Mucosa of gallbladder (tissue), 1 donor: ENCODE results near the gene PPP6R3. TPM values are rescaled to one million over a fixed set of nuclear protein-coding genes. Genes with fewer than 3 reads are reported as not detected.
A peak's percentile ranks its signal among the peaks of the same experiment; 100 is the strongest.

Experiments
- DNase-seq: peaks from one replicate; pipeline ENCODE4 v3.0.0-alpha.2; 2020; ENCODE audit warnings: low spot score
- total RNA-seq: library from RNA; stranded (reverse); gene quantifications from one replicate; pipeline ENCODE4 v1.2.1, GENCODE V29; 2021
- donor health status: DM: no; HTN: no; CAD: no.

The PPP6R3 gene
- total RNA-seq, 1 donor from 2014 or later: 114 TPM

DNA sequence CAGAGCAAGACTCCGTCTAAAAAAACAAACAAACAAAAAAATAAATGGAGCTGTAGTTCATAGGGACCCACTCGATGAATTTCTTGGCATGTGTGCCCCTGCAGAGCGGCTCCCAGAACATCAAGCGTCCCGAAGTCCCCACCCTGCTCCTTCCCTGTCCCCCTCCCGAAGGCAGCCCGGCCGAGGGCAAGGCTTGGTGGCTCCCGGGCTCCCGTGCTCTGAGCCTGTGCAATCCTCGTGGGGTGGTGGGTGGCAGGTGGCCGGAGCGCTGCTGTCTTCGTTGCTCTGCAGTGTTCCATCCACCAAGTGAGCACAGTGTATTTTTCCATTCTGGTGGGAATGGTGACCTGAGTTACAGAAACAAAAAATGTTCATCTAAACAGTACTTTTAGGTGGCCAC is 190.2 kb downstream of the PPP6R3 start:
- DNase-seq: no peak

DNA sequence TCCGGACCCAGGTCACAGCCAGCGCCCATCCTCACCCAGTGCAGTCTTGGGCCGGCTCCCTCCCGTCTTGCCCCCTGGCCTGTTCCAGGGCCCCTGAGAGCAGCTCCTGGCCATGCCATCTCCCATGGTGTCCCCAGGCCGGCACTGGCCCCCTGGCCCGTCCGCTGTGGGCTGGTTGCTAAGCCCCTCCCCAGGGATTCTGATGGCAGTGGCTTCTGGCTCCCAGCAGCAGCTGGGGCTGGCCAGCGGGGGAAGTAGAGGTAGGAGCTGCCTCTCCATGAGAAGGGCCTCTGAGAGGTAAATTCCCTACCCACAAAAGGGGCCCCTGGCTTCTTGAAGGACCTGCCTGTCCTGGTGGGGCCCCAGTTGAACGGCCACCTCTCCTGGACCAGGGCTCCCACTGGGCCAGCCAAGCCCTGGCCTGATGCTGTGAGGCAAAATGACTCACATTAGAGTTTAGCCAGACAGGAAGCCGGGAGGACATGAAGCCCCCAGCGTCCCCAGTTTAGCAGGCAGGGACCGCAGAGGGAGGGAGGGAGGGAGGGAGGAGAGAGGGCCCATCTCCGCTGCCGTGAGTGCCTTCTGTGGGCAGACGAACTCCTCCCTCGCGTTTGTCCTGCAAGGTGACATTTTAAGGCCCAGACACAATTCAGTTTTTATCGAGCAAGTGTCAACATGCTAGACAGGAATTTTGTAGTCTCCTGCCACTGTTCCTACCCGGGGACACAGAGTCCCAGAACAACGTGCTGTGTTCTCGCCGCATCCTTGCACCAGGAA is 190.8 kb downstream of the PPP6R3 start:
- no peak for DNase-seq

DNA sequence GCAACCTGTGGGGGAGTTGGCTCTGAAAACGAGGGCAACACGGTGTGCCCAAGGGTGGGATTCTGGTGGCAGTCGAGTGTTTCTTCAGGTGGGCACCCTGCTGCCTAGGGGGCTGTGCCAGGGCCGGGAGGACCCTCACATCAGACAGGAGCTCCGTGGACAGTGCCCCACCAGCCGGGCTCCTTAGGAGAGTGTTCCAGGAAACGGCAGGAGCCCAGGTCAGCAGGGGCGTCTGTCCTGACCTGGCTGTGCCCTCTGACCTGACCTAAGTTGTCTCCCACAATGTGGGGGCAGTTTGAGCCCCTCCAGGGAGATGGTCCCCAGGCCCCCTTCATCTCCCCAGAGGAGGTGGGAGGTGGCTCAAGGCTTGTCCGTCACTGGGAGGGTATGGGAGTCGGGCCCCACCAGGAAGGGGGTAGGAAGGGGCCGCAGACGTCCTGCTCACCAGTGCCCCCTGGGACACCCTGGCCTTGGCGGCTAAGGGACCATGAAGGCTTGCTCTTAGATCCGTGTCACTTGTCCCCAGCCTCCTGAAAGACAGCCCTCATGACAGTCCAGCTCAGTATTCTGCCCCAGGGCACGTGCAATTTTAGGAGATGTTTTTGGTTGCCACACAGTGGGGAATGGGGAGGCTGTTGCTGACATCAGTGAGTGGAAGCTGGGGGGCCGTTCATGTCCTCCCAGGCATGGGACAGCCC is 191.6 kb downstream of the PPP6R3 start:
- DNase-seq: no peak

DNA sequence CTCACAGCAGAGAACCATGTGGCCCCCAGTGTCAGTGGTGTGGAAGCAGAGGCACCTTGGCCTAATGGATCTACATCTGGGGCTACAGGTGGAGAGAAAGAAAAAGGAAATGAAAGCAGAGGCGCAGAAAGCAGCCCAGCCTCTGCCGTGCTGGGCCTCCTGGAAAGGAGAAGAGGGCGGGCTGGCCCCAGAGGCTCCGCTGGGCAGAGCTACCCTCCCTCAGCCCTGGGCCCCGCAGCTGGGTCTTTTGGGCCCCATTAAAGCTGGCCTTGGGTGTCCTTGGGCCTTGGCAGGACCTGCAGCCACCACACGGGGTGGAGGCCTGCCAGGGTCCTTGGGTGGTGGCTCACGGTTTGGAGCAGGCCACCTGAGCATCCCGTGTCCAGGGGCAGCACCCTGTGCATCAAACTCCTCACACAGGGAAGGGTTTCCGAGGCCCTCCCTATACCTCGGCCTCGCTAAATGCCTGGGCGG is 192.2 kb downstream of the PPP6R3 start:
- DNase-seq: no peak

DNA sequence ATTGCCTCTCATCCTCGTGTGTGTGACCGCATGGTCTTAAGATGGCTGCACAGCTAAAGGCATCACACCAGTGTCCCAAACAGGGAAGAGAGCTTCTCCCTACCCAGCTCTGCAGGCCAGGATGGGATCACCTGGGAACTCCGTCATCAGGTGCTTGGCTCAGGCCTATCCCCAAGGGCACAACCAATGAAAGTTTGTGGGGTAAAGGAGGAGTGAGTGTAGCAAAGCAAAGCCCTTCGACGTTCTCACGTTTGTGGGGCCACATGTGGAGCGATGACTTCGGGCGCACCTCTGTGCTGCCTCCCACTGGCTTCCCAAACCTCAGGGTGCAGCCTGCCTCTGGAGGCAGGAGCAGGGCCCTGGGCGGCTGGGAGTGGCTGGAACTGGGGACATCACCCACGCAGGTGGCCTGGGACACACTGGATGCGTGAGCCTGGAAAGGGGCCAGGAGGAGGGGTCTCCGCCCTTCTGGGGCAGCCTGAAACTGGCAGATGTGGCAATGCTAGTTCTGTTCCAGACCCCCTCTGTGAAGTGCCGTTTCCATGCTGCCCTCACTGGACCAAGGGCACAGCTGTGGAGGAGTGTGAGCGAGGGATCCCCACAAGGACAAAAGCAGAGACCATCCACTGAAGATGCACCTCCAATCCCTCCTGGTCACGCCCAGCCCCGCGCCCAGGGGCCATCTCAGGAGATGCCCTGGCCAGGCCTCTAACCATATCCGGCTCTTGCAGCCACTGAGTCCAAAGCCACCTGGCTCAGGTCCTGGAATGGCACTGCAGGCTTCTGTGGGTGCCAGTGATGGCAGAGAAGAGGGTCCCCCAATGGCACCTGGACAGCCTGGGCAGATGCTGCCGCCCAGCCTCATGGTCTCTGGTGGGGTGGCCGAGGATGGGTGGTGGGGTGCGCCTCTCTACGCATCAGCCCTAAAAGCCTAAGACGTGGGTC is 193.2 kb downstream of the PPP6R3 start:
- no peak for DNase-seq

DNA sequence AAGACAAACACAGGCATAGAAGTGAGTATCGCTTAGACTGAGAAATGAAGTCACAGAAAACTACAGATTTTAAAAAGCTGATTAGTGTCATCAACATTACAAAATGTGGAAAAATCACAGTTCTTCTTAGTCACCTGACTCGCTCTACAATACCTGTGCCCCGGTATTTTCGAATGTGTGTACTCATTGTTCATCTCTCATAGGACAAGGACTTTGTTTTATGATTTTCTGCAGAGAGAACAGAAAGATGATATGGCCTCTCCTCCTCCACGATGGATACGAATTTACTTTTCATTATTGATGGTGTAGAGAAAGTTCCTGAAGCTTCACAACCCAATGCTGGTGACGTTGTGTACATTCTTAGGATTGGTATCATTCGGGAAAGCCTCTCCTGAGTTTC is 194.4 kb downstream of the PPP6R3 start:
- no peak for DNase-seq

DNA sequence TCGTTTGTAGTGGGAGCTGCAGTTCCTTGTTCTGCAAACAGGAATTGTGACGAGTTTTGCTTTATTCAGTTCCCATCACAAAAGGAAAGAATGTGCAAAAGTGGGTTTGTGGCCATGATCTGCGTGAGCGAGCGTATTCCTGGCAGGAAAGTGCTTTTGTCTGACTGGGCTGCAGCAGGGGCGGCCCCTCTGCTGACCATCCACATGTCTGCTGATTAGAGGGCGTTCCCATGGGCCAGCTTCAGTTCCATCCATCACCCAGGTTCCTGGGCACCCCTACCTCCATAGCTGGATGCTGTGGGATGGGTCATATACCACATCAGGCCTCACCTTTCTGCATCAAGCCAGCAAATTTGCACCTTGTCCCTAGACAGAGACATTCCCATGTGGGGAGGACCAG is 194.9 kb downstream of the PPP6R3 start:
- no peak for DNase-seq

DNA sequence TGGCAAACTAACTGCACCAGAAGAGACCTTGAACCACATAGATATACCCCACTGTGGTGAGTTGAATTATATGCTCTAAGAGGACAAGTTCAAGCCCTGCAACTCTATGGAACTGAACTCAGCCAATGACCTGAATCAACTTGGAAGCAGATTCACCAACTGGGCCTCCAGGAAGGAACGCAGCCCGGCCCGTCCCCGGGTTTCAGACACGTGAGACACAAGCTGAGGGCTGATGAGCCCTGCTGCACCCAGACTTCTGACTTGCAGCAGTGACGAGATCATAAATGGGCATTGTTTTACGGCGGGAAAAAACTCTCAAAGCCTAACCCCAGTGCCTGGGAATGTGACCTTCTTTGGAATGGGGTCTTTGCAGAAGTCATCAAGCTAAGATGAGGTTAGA is 195.3 kb downstream of the PPP6R3 start:
- no peak for DNase-seq

DNA sequence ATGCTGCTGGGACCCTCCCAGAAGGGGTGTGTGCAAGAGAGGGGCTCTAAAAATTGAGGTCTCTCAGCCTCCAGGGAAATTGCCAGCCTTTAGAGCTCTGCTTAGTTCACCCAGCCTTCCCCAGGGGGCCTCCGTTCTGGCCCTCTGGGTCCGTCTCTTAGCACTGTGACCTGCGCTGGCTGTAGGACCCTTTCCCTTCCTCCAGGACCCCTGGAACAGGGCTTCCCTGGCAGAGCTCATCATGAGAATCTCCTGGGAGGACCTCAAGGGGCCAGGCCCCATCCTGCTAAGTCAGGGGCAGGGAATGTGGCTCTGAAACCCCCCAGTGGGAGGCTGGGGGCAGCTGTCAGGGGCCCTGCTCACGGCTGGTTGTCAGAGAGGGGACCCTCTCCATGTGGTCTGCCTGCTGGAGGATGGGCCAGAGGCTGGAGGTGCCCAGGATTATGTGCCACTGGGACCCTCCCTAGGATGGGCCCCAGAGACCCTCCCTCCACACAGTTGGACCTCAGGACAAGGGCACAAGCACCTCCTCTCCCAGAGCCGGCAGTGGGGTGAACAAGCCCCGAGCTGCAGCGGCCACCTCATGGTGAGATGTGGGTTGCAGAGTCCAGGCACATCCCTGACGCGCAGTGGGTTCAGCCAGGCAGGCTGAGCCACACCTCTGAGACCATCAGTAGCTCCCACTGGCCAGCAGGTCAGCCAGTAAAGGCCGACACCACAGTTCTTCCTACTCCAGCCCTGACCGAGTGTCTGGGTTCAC is 196.6 kb downstream of the PPP6R3 start:
- DNase-seq: no peak

DNA sequence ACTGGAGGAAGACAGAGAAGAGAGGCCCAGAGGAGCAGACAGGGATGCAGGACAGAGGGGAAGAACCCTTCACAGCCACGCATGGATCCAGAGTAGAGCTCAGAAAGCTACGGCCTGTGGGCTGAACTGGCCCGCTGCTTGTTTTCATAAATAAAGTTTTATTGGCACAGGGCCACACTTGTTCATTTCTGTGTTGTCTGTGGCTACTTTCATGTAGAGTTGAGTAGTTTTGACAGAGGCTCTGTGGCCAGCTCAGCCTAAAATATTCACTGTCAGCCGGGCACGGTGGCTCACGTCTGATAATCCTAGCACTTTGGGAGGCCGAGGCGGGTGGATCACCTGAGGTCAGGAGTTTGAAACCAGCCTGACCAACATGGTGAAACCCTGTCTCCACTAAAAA is 197.5 kb downstream of the PPP6R3 start:
- no peak for DNase-seq

DNA sequence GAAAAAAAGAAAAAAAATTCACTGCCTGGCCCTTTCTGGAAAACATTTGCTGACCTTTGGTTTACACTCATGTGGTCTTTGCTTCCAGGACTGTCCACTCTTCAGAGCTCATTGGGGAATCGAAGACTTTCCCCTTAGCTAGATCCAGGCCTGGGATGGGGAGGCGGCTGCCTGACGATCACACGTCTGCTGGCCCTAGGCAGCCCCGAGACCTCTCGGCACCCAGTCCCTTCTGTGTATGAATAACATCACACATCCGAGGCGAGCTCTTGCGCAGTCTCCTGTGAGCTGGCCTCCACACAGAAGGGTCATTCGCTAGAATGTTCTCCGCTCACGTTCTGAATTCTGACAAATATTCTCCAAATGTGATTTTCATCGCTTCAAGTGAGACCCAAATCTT is 198.1 kb downstream of the PPP6R3 start:
- no peak for DNase-seq

DNA sequence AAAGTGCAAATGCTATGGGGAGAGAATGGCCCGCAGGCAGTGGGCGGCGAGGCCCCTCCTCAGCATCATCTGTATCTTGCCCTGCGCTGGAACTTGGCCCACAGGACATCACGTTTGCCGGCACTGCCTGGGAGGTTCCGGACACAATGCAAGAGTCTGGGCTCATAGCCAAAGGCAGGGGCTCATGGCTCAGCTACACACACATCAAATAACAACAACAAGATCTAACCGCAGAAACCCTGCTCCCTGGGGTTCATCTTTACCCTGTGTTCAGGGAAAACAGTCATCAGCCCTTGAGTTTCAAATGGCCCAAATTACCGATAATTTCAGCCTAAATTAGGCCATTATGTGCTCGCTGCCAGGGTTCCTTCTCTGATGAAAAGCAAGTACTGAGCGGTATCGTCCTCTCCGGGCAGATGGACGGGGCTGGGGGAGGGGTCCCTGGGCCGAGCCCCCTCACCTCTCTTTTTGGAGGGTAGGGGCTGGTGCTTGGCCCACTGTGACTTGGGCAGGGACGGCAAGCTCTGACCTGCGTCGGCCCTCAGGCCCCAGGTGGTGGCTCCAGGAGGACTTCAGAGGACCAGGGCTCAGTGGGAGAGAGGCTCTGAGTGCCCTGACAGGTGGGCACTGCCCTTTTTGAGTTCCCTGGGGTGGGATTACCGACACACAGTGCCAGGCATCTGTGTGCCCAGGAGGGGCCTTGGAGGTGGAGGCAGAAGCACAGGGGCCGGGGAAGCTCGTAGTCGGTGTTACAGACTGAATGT is 198.8 kb downstream of the PPP6R3 start:
- DNase-seq: peak; percentile 52

DNA sequence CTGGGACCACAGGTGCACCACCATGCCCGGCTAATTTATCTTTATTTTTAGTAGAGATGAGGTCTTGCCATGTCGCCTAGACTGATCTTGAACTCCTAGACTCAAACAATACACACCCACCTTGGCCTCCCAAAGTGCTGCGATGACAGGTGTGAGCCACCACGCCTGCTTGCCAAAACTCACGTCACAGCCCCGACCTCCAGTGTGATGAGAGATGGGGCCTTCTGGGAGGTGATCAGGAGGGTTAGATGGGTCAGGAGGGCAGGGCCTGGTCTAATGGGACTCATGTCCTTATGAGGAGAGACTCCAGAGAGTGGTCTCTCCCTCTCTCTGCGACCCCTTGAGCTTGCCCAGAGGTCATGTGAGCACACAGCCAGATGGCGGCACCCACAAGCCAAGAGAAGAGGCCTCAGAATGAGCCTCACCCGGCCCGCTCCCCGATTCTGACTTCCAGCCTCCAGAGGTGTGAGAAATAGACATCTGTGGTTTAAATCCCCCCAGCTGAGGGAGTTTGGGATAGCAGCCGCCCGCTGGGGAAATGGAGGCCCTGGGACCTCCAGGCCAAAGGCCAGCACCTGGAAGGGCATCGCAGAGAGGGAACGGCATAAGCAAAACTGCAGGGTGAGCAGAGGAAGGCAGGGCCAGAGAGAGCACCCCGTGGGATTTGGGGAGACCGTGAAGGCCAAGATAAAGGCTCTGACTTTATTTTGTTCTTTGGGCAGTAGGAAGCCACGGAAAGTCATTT is 199.7 kb downstream of the PPP6R3 start:
- no peak for DNase-seq

DNA sequence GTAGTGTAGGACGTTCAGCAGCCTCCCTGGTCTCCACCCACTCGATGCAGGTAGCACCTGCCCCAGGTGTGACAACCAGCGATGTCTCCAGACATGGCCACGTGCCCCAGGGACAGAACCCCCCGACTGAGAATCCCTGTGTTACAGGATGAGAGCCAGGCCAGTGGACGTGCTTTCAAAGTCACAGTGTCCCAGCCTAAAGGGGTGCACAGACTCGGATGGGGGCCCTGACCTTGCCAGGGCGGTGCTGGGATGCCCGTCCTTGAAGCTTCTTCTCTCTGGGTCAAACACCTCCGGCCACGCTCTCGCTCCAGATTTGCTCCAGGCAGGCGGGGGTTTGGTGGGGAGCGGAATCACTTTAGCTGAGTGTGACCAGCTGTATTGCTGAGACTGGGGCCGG is 200.5 kb downstream of the PPP6R3 start:
- DNase-seq: no peak

DNA sequence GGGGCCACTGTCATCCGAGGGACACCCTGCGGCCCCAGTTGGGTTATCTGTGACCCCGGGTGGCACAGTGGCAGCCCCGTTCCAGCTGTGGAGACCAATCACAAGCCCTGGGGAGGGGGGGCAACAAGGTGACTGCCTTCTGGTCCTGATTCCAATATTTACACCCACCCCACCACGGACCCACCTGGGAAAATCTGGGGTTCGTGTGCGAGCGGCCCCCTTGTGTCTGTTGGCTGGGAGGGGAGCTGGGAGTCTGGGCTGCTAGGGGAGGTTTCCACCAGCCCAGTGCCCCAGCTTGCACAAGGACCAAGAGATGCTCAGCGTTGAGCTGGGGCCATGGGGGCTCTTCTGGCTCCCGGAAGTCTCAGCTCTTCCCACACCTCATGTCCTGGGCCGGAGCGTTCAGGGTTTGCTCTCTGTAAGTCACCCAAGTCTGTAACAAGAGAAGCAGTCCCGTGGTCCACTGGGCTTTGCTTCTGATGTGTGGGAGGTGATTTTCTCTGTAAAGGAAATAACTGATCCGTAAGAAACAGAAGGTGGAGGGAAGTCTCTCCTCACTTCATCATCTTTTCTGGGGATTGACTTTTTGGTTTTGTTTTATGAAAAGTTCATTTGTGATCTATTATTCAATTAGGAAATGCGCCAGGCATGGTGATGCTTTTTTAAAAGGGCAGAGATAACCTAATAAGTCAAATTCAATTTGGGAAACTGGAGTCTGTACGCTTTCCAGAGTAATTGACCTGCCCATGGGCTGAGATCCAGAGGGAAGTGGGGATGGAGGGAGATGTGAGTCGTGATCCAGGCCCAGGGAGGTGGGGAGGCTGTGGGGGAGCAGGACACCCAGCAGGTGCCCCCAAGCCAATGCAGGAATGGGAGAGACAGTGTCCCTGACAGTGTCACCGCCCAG is 201.4 kb downstream of the PPP6R3 start:
- no peak for DNase-seq

DNA sequence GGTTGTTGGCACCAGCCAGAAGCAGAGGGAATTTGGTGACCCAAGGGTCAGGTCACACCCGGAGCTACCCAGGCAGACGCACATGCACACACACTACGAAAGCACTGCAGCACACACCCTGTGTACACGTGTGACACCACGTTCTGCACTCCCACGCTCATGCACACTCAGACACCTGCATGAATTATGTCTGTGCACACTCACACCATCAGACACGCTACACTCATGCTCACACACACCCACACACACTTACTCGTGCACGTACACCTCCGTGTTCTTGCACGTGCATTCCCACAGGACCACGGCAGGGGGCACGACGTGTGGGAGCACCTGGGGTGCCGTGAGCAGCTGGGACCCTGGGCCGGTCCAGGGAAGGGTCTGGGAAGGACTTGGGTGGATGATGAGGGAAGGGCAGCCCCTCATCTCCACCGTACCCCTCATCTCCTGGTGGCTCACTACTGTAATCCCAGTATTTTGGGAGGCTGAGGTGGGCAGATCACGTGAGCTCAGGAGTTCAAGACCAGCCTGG is 203.0 kb downstream of the PPP6R3 start:
- DNase-seq: no peak

DNA sequence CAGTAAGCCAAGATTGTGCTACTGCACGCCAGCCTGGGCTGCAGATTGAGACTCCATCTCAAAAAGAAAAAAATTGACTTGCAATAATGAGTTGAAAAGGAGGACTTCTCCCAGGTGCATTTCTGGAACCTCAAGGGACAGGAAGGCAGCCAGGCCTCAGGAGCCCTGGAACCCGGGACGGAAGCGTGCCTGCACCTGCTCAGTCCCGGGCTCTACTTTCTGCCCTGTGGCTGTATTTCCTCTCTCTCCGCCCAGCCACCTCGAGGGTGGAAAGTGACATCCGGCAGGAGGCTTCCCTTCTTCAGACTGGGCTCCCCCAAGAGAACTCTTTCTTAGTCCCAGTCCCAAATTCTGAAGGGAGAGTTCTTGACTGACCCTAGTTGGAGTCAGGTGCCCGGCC is 203.6 kb downstream of the PPP6R3 start:
- no peak for DNase-seq

DNA sequence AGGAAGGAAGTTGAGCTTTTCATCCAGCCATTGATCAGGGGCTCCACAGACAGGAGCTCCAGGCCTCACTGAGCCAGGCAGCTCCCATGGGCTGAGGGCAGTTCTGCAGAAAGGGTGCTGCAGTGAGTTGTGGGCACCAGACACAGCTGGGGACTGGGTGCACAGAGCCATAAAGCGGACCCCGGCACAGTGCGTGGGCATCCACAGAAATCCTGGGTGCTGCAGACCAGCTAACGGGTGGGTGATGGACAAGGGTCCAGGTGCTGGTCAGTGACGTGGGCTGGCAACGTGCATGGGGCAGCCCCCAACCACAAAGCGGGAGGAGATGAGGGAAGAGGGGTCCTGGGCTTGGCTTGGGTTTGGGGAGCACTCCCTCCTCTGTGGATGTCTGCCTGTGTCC is 204.4 kb downstream of the PPP6R3 start:
- DNase-seq: no peak
